ENCODE data around the gene NCKAP1. TPM values are rescaled to one million over a fixed set of nuclear protein-coding genes. Genes with fewer than 3 reads are reported as not detected.
A peak's percentile ranks its signal among the peaks of the same experiment; 100 is the strongest.
"Not testable (repeated sequence)": the region's sequence is repeated elsewhere in the genome, so short reads cannot be mapped to it uniquely, and the experiment has no call there.

Gene NCKAP1
- total RNA-seq, 1 donor from 2014 or later: 128 TPM

DNA sequence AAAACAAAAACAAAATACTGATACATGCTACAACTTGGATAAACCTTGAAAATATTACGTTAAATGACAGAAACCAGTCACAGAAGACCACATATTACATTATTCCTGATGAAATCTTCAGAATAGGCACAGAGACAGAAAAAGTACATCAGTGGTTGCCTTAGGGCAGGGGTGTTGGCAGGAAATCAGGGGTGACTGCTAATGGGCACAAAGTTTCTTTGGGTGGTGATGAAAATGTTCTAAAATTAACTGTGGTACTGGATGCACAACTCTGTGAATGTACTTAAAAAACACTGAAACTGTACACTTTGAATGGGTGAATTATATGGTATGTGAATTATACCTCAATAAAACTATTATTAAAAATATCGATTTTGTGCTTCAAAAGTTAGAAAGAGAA lies 16.6 kb downstream of the NCKAP1 start:
- ATAC-seq (ENCODE audit: poor library complexity): peak; percentile 46
- no peak for DNase-seq
- intact Hi-C loops (cut with DNase I): no loop called here

DNA sequence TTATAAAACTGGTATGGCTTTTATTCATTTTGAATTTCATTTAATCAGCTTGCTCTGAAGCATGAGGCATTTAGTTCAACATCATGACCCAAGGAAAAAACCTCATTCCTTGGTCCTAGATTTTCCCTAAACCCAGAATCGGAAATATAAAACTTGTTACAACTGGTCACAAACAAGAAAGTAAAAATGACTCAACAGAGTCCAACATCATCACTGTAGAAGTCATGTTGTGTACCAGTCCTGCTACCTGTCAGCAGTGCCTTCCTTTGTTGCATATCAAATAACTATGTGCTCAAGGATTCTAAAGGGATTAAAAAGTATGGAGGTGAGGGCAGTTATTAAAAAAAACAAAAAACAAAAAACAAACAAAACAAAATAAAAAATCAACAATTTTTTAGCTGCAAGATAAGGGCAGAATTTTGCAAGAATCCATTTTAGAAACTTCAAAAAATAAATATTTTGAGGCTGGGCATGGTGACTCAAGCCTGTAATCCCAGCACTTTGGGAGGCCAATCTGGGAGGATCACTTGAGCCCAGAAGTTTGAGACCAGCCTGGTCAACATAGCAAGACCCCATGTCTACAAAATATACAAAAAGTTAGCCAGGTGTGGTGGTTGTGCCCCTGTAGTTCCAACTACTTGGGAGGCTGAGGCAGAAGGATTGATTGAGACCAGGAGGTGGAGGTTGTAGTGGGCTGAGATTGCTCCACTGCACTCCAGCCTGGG lies 18.4 kb downstream of the NCKAP1 start:
- DNase-seq: no peak
- intact Hi-C loops (cut with DNase I): no loop called here
- no peak for ATAC-seq (ENCODE audit: poor library complexity)

DNA sequence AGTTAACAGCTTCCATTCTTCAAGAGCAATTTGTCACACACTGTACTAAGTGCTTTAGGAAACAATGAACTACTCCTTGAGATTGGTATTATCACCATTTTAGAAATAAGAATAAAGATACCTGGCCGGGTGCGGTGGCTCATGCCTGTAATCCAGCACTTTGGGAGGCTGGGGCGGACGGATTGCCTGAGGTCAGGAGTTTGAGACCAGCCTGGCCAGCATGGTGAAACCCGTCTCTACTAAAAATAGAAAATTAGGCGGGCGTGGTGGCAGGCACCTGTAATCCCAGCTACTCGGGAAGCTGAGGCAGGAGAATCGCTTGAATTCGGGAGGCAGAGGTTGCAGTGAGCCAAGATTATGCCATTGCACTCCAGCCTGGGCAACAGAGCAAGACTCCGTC lies 20.4 kb downstream of the NCKAP1 start:
- ATAC-seq (ENCODE audit: poor library complexity); DNase-seq; intact Hi-C loops (cut with DNase I): not testable (repeated sequence)

DNA sequence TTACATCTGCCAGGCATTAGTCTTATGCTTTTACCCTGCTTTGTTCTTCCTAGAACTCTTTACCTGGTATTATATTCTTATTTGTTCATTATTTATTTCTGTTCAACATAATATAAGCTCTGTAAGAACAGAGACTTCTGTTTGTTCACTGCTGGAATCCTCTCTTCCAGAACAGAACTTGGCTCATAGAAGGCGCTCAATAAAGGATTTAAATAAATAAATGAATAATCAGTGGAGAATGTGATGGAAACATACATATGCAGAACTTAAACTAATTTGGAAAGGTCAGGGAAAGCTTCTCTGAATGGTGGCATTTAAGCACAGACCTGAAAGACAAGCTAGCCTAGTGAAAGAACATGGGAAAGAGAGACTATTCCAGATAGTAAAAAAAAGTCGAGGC lies 24.3 kb downstream of the NCKAP1 start:
- intact Hi-C loops (cut with DNase I): no loop called here
- DNase-seq (no peak), ATAC-seq (ENCODE audit: poor library complexity) (no peak)

DNA sequence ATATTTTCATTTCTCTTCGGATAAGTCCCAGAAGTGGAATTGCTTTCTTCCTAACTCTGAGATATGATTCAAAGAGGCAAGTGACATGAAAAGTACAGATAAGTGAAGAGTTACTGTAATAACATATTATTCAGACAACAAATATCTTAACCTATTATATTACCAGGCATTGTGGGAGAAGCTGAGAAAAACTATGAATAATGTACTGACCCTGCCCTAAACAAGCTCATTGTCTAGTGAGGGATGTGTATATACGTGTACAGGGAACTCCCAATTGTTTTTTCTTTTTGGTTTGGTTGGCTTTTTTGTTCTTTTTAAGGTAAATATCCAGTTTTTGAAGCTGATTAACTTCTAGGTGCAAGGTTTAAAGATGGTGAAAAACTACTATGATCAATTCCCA lies 26.5 kb downstream of the NCKAP1 start:
- intact Hi-C loops (cut with DNase I): no loop called here
- DNase-seq: no peak
- no peak for ATAC-seq (ENCODE audit: poor library complexity)

DNA sequence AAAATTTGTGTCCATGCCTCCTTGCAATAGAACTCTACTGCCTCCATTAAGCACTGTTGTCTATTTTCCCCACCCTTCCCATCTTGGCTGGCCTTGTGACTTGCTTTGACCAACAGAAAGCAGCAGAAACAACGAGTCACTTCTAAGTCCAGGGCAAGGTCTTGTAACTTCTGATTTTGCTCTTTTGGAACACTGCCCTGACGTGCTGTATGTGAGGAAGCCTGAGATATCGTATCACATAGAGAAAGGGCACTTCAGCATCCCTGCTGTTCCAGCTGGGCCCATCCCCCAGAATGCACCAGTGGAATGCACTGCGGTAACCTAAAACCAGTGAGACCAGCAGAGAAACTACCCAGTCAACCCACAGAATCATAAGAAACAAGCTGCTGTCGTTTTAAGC lies 28.1 kb downstream of the NCKAP1 start:
- peak; percentile 68 for ATAC-seq (ENCODE audit: poor library complexity)

DNA sequence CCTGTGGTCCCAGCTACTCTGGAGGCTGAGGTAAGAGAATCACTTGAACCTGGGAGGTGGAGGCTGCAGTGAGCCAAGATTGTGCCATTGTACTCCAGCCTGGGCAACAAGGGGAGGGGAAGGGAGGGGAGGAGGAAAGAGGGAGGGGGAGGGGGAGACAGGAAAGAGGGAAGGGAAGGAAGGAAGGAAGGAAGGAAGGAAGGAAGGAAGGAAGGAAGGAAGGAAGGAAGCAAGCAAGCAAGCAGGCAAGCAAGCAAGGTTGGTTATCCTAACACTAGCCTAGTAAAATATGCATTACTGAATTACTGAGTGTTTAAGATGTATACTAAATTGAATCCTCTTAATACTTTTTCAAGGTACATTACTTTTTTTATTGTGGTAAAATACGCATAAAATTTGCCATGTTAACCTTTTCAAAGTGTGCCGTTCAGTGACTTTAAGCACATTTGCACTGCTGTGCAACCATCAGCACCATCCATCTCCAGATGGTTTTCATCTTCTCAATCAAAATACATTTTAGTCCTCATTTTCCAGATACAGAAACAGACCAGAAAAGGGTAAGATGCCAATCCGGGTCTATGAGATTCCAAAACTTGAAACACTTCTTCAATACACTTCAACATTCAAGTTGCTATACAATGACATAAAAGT lies 28.9 kb downstream of the NCKAP1 start:
- no peak for ATAC-seq (ENCODE audit: poor library complexity)
- DNase-seq: no peak
- intact Hi-C loops (cut with DNase I): no loop called here

More for the DNA sequence above, 28.1 kb downstream of the NCKAP1 start:
- intact Hi-C loops (cut with DNase I): no loop called here
- peak; percentile 40 for DNase-seq

DNA sequence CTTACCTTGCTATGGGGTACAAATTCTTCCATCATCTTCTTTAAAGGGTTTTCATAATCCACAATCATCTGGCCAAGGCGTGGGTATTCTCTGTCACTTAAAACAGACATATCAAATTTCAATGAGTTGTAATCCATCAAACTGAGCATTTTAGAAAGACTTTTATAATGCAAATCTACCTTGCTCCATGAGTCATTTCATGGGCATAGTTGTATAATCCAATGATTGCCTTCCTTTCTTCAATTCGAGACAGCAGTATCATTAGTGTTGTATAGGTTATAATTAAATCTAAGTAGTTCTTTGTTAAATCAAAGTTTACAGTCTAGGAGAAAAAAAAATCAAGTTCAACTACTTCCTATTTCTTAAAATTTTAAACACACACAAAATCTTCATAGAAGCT lies 36.3 kb downstream of the NCKAP1 start:
- no peak for ATAC-seq (ENCODE audit: poor library complexity)
- no peak for DNase-seq
- intact Hi-C loops (cut with DNase I): no loop called here

DNA sequence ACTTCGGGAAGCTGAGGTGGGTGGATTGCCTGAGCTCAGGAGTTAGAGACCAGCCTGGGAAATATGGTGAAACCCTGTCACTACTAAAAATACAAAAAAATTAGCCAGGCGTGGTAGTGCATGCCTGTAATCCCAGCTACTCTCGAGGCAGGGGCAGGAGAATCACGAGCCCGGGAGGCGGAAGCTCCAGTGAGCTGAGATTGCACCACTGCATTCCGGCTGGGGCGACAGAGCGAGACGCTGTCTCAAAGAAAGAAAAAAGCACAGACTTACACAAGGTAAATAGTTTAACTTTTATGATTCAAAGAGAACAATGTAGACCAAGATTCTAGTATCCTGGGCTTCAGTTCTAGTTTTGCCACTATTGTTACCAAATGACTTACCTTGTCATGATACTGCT lies 37.4 kb downstream of the NCKAP1 start:
- no peak for DNase-seq
- peak; percentile 51 for ATAC-seq (ENCODE audit: poor library complexity)

DNA sequence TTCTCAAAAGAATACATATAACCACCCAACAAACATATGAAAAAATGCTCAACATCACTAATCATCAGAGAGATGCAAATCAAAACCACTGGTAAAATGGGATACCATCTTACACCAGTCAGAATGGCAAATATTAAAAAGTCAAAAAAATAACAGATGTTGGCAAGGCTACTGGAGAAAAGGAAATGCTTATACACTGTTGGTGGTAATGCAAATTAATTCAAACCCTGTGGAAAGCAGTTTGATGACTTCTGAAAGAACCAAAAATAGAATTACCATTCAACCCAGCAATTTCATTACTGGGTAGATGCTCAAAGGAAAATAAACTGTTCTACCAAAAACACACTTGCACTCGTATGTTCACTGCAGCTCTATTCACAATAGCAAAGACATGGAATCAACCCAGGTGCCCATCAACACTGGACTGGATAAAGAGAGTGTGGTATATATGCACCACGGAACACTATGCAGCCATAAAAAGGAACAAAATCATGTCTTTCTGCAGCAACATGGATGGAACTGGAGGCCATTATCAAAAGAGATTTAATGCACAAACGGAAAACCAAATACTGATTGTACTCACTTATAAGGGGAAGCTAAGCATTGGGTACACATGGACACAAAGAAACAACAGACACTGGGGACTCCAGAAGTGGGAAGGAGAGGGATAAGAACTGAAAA lies 38.8 kb downstream of the NCKAP1 start:
- no peak for DNase-seq
- intact Hi-C loops (cut with DNase I): loop anchor here (5.0 kb wide), 1 partner anchor 38 kb away; the partner anchor contains the start of gene NCKAP1
- ATAC-seq (ENCODE audit: poor library complexity): no peak

More for the DNA sequence above, 37.4 kb downstream of the NCKAP1 start:
- intact Hi-C loops (cut with DNase I): no loop called here

DNA sequence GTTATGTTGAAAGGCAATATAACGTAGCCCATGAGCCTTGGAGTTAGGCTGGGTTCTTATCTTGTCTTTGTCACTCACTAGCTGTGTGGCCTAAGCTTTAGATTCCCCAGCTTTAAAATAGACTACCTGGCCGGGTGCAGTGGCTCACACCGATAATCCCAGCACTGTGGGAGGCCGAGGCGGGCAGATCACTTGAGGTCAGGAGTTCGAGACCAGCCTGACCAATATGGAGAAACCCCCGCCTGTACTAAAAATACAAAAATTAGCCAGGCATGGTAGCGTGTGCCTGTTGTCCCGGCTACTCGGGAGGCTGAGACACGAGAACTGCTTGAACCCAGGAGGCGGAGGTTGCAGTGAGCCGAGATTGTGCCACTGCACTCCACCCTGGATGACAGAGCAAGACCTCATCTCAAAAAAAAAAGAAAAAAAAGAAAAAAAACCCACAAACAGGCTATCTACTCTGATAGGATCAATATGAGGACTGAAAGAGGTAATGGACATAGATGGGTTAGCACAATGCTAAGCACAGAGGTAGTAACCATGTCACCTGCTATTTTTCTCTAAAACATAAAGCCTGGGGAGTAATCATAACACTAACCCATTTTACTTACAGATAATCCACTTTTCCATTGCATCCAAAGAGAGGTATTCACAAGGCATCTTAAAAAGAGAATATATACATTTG lies 43.9 kb downstream of the NCKAP1 start:
- DNase-seq: no peak
- no peak for ATAC-seq (ENCODE audit: poor library complexity)
- intact Hi-C loops (cut with DNase I): no loop called here

DNA sequence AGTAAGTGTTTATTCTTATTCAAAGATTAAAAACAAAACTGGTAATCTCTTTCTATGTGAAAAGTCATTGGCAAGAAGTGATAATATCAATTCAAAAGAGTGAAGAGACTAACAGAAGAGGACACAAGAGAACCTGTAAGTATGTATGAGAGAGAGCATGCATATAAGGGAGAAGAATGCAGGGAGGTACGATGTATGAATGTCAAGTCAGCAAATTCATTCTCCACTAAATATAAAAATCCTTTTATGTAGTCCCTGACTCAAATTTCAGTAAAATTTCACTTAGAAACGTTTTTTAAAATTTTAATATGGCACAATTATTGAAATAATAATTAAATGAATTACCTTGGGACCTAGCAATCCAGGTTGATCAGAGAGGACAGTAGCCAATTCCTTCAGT lies 55.3 kb downstream of the NCKAP1 start:
- no peak for ATAC-seq (ENCODE audit: poor library complexity)
- intact Hi-C loops (cut with DNase I): loop anchor here (5.0 kb wide), 1 partner anchor 221 kb away; no protein-coding TSS in a partner anchor
- DNase-seq: no peak

DNA sequence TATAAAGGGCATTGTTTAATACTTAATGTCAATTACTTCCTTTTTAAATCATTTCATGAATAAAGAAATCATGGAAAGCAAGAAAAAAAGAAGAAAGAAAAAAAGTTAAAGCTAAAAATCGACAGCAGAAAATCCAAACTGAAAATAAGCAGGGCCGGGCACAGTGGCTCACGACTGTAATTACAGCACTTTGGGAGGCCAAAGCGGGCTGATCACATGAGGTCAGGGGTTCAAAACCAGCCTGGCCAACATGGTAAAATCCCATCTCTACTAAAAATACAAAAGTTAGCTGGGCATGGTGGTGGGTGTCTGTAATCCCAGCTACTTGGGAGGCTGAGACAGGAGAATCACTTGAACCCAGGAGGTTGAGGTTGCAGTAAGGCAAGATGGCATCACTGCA lies 56.8 kb downstream of the NCKAP1 start:
- not testable (repeated sequence) for ATAC-seq (ENCODE audit: poor library complexity); DNase-seq
- intact Hi-C loops (cut with DNase I): loop anchor here (5.0 kb wide), 1 partner anchor 219 kb away; no protein-coding TSS in a partner anchor

DNA sequence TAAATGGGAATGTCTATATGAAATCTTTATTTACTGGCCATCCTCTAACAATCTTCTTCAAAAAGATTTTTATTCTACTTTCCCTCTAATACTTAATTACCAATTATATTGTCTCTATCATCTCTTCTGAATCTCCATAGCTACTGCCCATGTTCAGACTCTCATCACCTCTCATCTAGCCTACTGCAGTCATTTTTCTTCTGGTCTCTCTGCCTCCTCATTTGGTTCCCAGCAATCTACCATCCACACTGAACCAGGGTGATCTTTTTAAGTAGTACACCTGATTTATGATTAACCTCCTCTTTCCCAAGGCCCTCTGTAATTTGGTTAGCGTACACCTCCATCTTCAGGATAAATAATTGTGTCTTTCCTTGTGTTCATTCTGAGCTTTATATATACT lies 57.6 kb downstream of the NCKAP1 start:
- ATAC-seq (ENCODE audit: poor library complexity): no peak
- no peak for DNase-seq
- intact Hi-C loops (cut with DNase I): loop anchor here (5.0 kb wide), 1 partner anchor 218 kb away; no protein-coding TSS in a partner anchor

DNA sequence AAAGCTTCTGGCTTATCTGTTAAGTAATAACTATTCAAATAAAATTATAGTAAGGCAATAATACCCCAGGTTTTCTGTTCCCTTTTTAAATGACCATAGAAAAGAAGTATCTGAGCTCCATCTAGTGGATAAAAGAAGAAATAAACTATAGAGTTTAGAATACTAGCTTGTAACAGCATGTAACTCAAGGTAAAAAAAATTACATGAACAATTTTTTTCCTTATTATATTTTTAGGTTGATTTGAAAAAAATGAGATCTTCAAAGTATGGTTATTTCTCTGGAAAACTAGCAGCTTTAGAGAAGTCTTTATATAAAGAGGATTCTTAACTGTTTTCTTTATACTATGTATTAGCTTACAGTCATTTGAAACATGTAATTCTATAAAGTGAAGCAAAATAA lies 58.1 kb downstream of the NCKAP1 start:
- intact Hi-C loops (cut with DNase I): loop anchor here (5.0 kb wide), 1 partner anchor 218 kb away; no protein-coding TSS in a partner anchor
- DNase-seq: no peak
- peak; percentile 75 for ATAC-seq (ENCODE audit: poor library complexity)

DNA sequence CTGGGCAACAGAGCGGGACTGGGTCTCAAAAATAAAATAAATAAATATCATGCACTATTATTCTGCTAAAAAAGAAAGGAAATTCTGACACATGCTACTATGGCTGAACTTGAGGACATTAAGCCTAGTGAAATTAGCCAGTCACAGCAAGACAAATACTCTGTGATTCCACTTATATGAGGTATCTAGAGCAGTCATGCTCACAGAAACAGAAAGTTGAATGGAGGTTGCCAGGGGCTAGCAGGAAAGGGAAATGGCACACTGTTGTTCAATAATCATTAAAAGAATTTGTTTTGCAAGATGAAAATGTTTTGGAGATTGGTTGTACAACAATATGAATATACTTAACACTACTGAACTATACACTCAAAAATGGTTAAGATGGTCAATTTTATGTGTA lies 60.8 kb downstream of the NCKAP1 start:
- ATAC-seq (ENCODE audit: poor library complexity) (no peak), DNase-seq (no peak)
- intact Hi-C loops (cut with DNase I): no loop called here

DNA sequence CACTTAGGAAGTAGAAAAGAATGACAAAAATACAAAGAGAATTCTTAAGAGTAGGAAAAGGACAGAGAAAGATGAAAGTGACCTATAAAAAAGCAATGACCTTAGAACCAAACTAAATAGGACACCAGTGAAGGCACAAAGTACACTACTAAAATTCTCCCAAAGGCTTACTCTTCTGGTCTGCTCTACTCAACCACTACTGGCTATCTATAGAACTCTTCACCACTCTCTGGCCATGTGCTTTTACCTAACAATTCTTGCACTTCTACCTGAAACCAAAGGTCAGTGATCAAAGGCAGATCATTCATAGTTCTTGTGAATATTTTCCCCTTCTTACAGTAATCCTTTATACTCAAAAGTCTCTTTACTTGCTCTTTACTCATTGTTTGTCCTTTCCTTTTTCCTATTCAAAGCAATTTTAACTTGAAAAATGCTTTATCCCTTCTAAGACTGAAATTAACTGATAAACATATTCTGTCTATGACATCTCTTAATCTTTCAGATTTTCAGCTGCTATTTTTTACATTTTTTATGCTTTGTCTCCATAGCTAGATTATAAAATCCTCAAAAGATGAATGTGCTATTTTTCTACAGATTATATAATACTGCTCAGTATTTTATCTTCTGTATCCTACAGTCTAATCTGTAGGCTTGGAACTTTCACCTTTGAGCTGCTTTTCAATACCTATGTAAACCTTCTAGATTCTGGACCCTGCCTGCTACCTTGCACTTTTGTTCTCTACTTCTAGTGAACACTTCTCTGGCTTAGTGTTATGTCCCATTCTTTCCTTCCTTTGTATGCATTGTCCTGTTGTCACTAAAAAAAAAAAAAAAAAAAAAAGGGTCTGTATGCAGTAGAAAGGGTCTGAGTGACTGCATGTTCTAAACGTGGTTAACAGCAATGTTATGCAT lies 64.6 kb downstream of the NCKAP1 start:
- no peak for ATAC-seq (ENCODE audit: poor library complexity)
- intact Hi-C loops (cut with DNase I): no loop called here
- no peak for DNase-seq

DNA sequence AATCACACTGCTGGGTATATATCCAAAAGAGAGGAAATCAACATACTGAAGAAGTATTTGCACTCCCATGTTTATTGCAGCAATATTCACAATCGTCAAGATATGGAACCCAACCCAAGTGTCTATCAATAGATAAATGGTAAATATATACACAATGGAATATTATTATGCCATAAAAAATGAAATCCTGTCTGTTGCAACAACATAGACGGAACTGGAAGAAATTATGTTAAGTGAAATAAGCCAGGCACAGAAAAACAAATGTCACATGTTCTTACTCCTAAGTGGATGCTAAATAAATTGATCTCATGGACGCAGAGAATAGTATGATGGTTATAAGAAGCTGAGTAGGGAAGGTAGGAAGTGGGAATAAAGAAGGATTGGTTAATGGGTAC lies 65.7 kb downstream of the NCKAP1 start:
- no peak for ATAC-seq (ENCODE audit: poor library complexity)
- DNase-seq: no peak
- intact Hi-C loops (cut with DNase I): no loop called here

Measured in Right ventricle myocardium superior (tissue), 1 donor.